Measurements from ENCODE around the gene NPSR1.

NPSR1 gene

GRCh38 chr7:34839645-34840044 lies 181.6 kb downstream of the NPSR1 start:
- no peak overlapping the region for H3K4me3 Mint-ChIP-seq
- no peaks in the 10 kb centered on the region for H3K4me1 Mint-ChIP-seq (ENCODE audit: low read depth in 2 of 2)
- no peak overlapping the region for H3K27ac Mint-ChIP-seq
- DNase-seq, result no peak
- H3K9me3 Mint-ChIP-seq, result peaks cover 0 to 3% of the 10 kb centered on the region in 2 donors
- ATAC-seq (replicated peaks), result no peak
- no peaks in the 10 kb centered on the region for H3K36me3 Mint-ChIP-seq (ENCODE audit: insufficient read depth)
- peaks cover 21 to 31% of the 10 kb centered on the region in 2 donors for H3K27me3 Mint-ChIP-seq

- peaks cover 21 to 31% of the 10 kb centered on the region in 2 donors for H3K27me3 Mint-ChIP-seq
- no peak for ATAC-seq (replicated peaks)
- no peaks in the 10 kb centered on the region for H3K4me1 Mint-ChIP-seq (ENCODE audit: low read depth in 2 of 2)
- H3K4me3 Mint-ChIP-seq, result no peak overlapping the region
- H3K27ac Mint-ChIP-seq, result no peak overlapping the region
- H3K9me3 Mint-ChIP-seq, result peaks cover 0 to 3% of the 10 kb centered on the region in 2 donors
- H3K36me3 Mint-ChIP-seq (ENCODE audit: insufficient read depth), result no peaks in the 10 kb centered on the region
- DNase-seq, result no peak
These were observed 182.3 kb downstream of the NPSR1 start for GRCh38 chr7:34840176-34840785.

- Mint-ChIP-seq H3K27me3 (peaks cover 21 to 31% of the 10 kb centered on the region in 2 donors), H3K36me3 (ENCODE audit: insufficient read depth) (no peaks in the 10 kb centered on the region)
These were observed 183.3 kb downstream of the NPSR1 start for GRCh38 chr7:34841326-34841725.

GRCh38 chr7:34842782-34843181 lies 184.8 kb downstream of the NPSR1 start:
- Mint-ChIP-seq H3K4me3 (no peak overlapping the region), H3K36me3 (ENCODE audit: insufficient read depth) (no peaks in the 10 kb centered on the region), H3K27me3 (peaks cover 23 to 41% of the 10 kb centered on the region in 2 donors), H3K9me3 (peaks cover 0 to 3% of the 10 kb centered on the region in 2 donors), H3K4me1 (ENCODE audit: low read depth in 2 of 2) (no peaks in the 10 kb centered on the region), H3K27ac (no peak overlapping the region)
- DNase-seq (no peak), ATAC-seq (replicated peaks) (no peak)

More at GRCh38 chr7:34841326-34841725, 183.3 kb downstream of the NPSR1 start:
- no peak overlapping the region for H3K27ac Mint-ChIP-seq
- DNase-seq, result no peak
- H3K4me3 Mint-ChIP-seq, result no peak overlapping the region
- H3K9me3 Mint-ChIP-seq, result peaks cover 0 to 3% of the 10 kb centered on the region in 2 donors
- no peak for ATAC-seq (replicated peaks)
- no peaks in the 10 kb centered on the region for H3K4me1 Mint-ChIP-seq (ENCODE audit: low read depth in 2 of 2)

GRCh38 chr7:34844406-34844805 lies 186.4 kb downstream of the NPSR1 start:
- Mint-ChIP-seq H3K4me1 (ENCODE audit: low read depth in 2 of 2) (no peaks in the 10 kb centered on the region), H3K9me3 (peaks cover 0 to 3% of the 10 kb centered on the region in 2 donors), H3K27ac (no peak overlapping the region), H3K36me3 (ENCODE audit: insufficient read depth) (no peaks in the 10 kb centered on the region), H3K27me3 (peaks cover 31 to 44% of the 10 kb centered on the region in 2 donors), H3K4me3 (no peak overlapping the region)
- no peak for DNase-seq
- no peak for ATAC-seq (replicated peaks)

- no peak for ATAC-seq (replicated peaks)
- Mint-ChIP-seq H3K9me3 (peaks cover 0 to 3% of the 10 kb centered on the region in 2 donors), H3K4me3 (no peak overlapping the region), H3K27ac (no peak overlapping the region), H3K27me3 (peaks cover 31 to 37% of the 10 kb centered on the region in 2 donors), H3K4me1 (ENCODE audit: low read depth in 2 of 2) (no peaks in the 10 kb centered on the region), H3K36me3 (ENCODE audit: insufficient read depth) (no peaks in the 10 kb centered on the region)
- DNase-seq, result no peak
These were observed 187.1 kb downstream of the NPSR1 start for GRCh38 chr7:34844936-34845665.

GRCh38 chr7:34845666-34846361 lies 187.8 kb downstream of the NPSR1 start:
- no peak overlapping the region for H3K27ac Mint-ChIP-seq
- no peak overlapping the region for H3K4me3 Mint-ChIP-seq
- ATAC-seq (replicated peaks) (no peak), DNase-seq (no peak)
- no peaks in the 10 kb centered on the region for H3K36me3 Mint-ChIP-seq (ENCODE audit: insufficient read depth)
- H3K9me3 Mint-ChIP-seq, result peaks cover 0 to 3% of the 10 kb centered on the region in 2 donors
- peaks cover 32 to 37% of the 10 kb centered on the region in 2 donors for H3K27me3 Mint-ChIP-seq
- no peaks in the 10 kb centered on the region for H3K4me1 Mint-ChIP-seq (ENCODE audit: low read depth in 2 of 2)

GRCh38 chr7:34846976-34847375 lies 189.0 kb downstream of the NPSR1 start:
- Mint-ChIP-seq H3K4me3 (no peak overlapping the region), H3K27me3 (peaks cover 44 to 48% of the 10 kb centered on the region in 2 donors), H3K36me3 (ENCODE audit: insufficient read depth) (no peaks in the 10 kb centered on the region), H3K27ac (no peak overlapping the region), H3K9me3 (peaks cover 0 to 3% of the 10 kb centered on the region in 2 donors), H3K4me1 (ENCODE audit: low read depth in 2 of 2) (no peaks in the 10 kb centered on the region)
- no peak for ATAC-seq (replicated peaks)
- no peak for DNase-seq

- Mint-ChIP-seq H3K27me3 (peaks cover 56 to 57% of the 10 kb centered on the region in 2 donors), H3K36me3 (ENCODE audit: insufficient read depth) (no peaks in the 10 kb centered on the region), H3K27ac (no peak overlapping the region), H3K4me1 (ENCODE audit: low read depth in 2 of 2) (no peaks in the 10 kb centered on the region), H3K4me3 (no peak overlapping the region), H3K9me3 (no peaks in the 10 kb centered on the region)
- ATAC-seq (replicated peaks), result no peak
- no peak for DNase-seq
These were observed 190.7 kb downstream of the NPSR1 start for GRCh38 chr7:34848670-34849069.

GRCh38 chr7:34849163-34849960 lies 191.3 kb downstream of the NPSR1 start:
- ATAC-seq (replicated peaks) (no peak), DNase-seq (no peak)
- H3K27ac Mint-ChIP-seq, result no peak overlapping the region
- H3K27me3 Mint-ChIP-seq, result peaks cover 56 to 57% of the 10 kb centered on the region in 2 donors
- no peak overlapping the region for H3K4me3 Mint-ChIP-seq
- no peaks in the 10 kb centered on the region for H3K36me3 Mint-ChIP-seq (ENCODE audit: insufficient read depth)
- no peaks in the 10 kb centered on the region for H3K9me3 Mint-ChIP-seq
- no peaks in the 10 kb centered on the region for H3K4me1 Mint-ChIP-seq (ENCODE audit: low read depth in 2 of 2)

GRCh38 chr7:34849986-34850385 lies 192.0 kb downstream of the NPSR1 start:
- Mint-ChIP-seq H3K4me1 (ENCODE audit: low read depth in 2 of 2) (no peaks in the 10 kb centered on the region), H3K9me3 (no peaks in the 10 kb centered on the region), H3K27ac (no peak overlapping the region), H3K27me3 (peaks cover 56 to 57% of the 10 kb centered on the region in 2 donors), H3K36me3 (ENCODE audit: insufficient read depth) (no peaks in the 10 kb centered on the region), H3K4me3 (no peak overlapping the region)
- DNase-seq (no peak), ATAC-seq (replicated peaks) (no peak)

GRCh38 chr7:34850681-34851080 lies 192.7 kb downstream of the NPSR1 start:
- Mint-ChIP-seq H3K27ac (no peak overlapping the region), H3K4me1 (ENCODE audit: low read depth in 2 of 2) (no peaks in the 10 kb centered on the region), H3K9me3 (no peaks in the 10 kb centered on the region), H3K36me3 (ENCODE audit: insufficient read depth) (no peaks in the 10 kb centered on the region), H3K27me3 (peaks cover 56 to 57% of the 10 kb centered on the region in 2 donors), H3K4me3 (no peak overlapping the region)
- DNase-seq, result no peak
- no peak for ATAC-seq (replicated peaks)

- H3K27ac Mint-ChIP-seq, result no peak overlapping the region
- H3K27me3 Mint-ChIP-seq, result peaks cover 56 to 61% of the 10 kb centered on the region in 2 donors
- no peaks in the 10 kb centered on the region for H3K36me3 Mint-ChIP-seq (ENCODE audit: insufficient read depth)
- ATAC-seq (replicated peaks), result no peak
- no peak for DNase-seq
- no peaks in the 10 kb centered on the region for H3K9me3 Mint-ChIP-seq
- H3K4me1 Mint-ChIP-seq (ENCODE audit: low read depth in 2 of 2), result no peaks in the 10 kb centered on the region
- H3K4me3 Mint-ChIP-seq, result no peak overlapping the region
These were observed 193.4 kb downstream of the NPSR1 start for GRCh38 chr7:34851431-34851830.
